IMR-90 (cell line): Measurements from ENCODE around the gene GTF2F2. TPM values are rescaled to one million over a fixed set of nuclear protein-coding genes. Genes with fewer than 3 reads are reported as not detected.

Source experiments
- ATAC-seq: fragments of 200-7000 bp; cut with Tn5 transposase; 2 replicates; pipeline ENCODE4 v1.9.1; 2020; ENCODE audit warnings: low read depth, mild to moderate bottlenecking, moderate library complexity
- BruUV-seq: library from RNA; stranded (reverse); fragments of 400-500 nt; replicated peaks from 2 replicates; lab custom pipeline; 2021; lab: Mats Ljungman, UMichigan
- CTCF ChIA-PET: fragments of 300-600 bp; formaldehyde crosslinking; extraction: SDS; loops from one replicate; lab custom pipeline; 2021; ENCODE audit warnings: antibody characterized with exemption; lab: Yijun Ruan, JAX
- POLR2A ChIA-PET: fragments of 300-600 bp; sonication (Branson Sonifier 250); formaldehyde crosslinking; loops from one replicate; lab custom pipeline; 2022; ENCODE audit warnings: antibody characterized with exemption; ENCODE audit not compliant: unreplicated experiment; lab: Charles Lee
- DNase-seq: peaks from one replicate; pipeline ENCODE4 v3.0.0; 2013
- H2AFZ ChIP-seq: replicated peaks from 2 replicates; pipeline ENCODE3; 2013; ENCODE audit warnings: low read length, mild to moderate bottlenecking; ENCODE audit not compliant: poor library complexity
- H2AK5ac ChIP-seq: 2 replicates; pipeline ENCODE4 v1.6.1; 2013; ENCODE audit warnings: low read depth, low read length, inconsistent platforms
- H2AK9ac ChIP-seq: replicated peaks from 2 replicates; pipeline ENCODE3; 2013; ENCODE audit warnings: mild to moderate bottlenecking, low read depth, low read length, moderate library complexity; ENCODE audit not compliant: poor library complexity
- H2BK120ac ChIP-seq: 2 replicates; pipeline ENCODE4 v1.6.1; 2013; ENCODE audit warnings: low read depth, low read length, inconsistent platforms
- H2BK15ac ChIP-seq: 3 replicates; pipeline ENCODE4 v1.6.1; 2013; ENCODE audit warnings: low read depth, low read length, inconsistent platforms
- H2BK20ac ChIP-seq: 2 replicates; pipeline ENCODE4 v1.6.1; 2013; ENCODE audit warnings: low read depth, mild to moderate bottlenecking, inconsistent platforms, low read length, moderate library complexity
- H2BK5ac ChIP-seq: 2 replicates; pipeline ENCODE4 v1.6.1; 2013; ENCODE audit warnings: mild to moderate bottlenecking, low read depth, low read length, inconsistent platforms; ENCODE audit not compliant: poor library complexity, severe bottlenecking
- H3K14ac ChIP-seq: replicated peaks from 2 replicates; pipeline ENCODE4 v1.6.1; 2013; ENCODE audit warnings: low read depth, low read length, inconsistent platforms
- H3K18ac ChIP-seq: 2 replicates; pipeline ENCODE4 v1.6.1; 2013; ENCODE audit warnings: low read depth, low read length, control low read depth
- H3K23ac ChIP-seq: 2 replicates; pipeline ENCODE4 v1.6.1; 2013; ENCODE audit warnings: low read depth, low read length, inconsistent platforms
- H3K27ac ChIP-seq: 2 replicates; pipeline ENCODE4 v1.5.1; 2013; ENCODE audit warnings: mild to moderate bottlenecking, control low read depth, low read length; ENCODE audit not compliant: insufficient read depth
- H3K27me3 ChIP-seq: 2 replicates; pipeline ENCODE4 v1.6.1; 2013; ENCODE audit warnings: low read length; ENCODE audit not compliant: control insufficient read depth, insufficient read depth
- H3K36me3 ChIP-seq: 2 replicates; pipeline ENCODE4 v1.6.1; 2013; ENCODE audit warnings: low read length, mixed read lengths; ENCODE audit not compliant: control insufficient read depth, insufficient read depth
- H3K4ac ChIP-seq: 2 replicates; pipeline ENCODE4 v1.6.1; 2013; ENCODE audit warnings: low read depth, low read length, inconsistent platforms
- H3K4me1 ChIP-seq: 2 replicates; pipeline ENCODE4 v1.6.1; 2013; ENCODE audit warnings: low read length, mixed read lengths; ENCODE audit not compliant: control insufficient read depth, insufficient read depth
- H3K4me2 ChIP-seq: 2 replicates; pipeline ENCODE4 v1.6.1; 2013; ENCODE audit warnings: low read depth, mild to moderate bottlenecking, control low read depth, low read length, moderate library complexity
- H3K4me3 ChIP-seq: 2 replicates; pipeline ENCODE4 v1.5.1; 2013; ENCODE audit warnings: low read depth, mild to moderate bottlenecking, control low read depth, low read length, moderate library complexity; ENCODE audit not compliant: insufficient read depth
- H3K56ac ChIP-seq: 2 replicates; pipeline ENCODE4 v1.6.1; 2013; ENCODE audit warnings: low read length, inconsistent platforms; ENCODE audit not compliant: insufficient read depth; ENCODE audit errors: extremely low read depth
- H3K79me1 ChIP-seq, 2 experiments: 2 replicates each; pipeline ENCODE4 v1.6.1; 2013; ENCODE audit warnings: low read length in 2 of 2, inconsistent platforms in 1 of 2, low read depth in 1 of 2
- H3K9ac ChIP-seq: 2 replicates; pipeline ENCODE4 v1.6.1; 2013; ENCODE audit warnings: low read depth, low read length, control low read depth
- H3K9me1 ChIP-seq: 2 replicates; pipeline ENCODE4 v1.6.1; 2013; ENCODE audit warnings: low read length, inconsistent platforms; ENCODE audit not compliant: insufficient read depth
- H3K9me3 ChIP-seq: 2 replicates; pipeline ENCODE4 v1.6.1; 2013; ENCODE audit warnings: low read length; ENCODE audit not compliant: control insufficient read depth, insufficient read depth
- H4K20me1 ChIP-seq: 2 replicates; pipeline ENCODE4 v1.6.1; 2013; ENCODE audit warnings: low read length, inconsistent platforms; ENCODE audit not compliant: insufficient read depth
- H4K5ac ChIP-seq: 2 replicates; pipeline ENCODE4 v1.6.1; 2013; ENCODE audit warnings: mild to moderate bottlenecking, low read depth, low read length, control low read depth
- H4K8ac ChIP-seq, 2 experiments: 2 replicates each; pipeline ENCODE4 v1.6.1; 2013; ENCODE audit warnings: low read depth in 2 of 2, low read length in 2 of 2, control low read depth in 1 of 2, inconsistent platforms in 1 of 2
- H4K91ac ChIP-seq: 2 replicates; pipeline ENCODE4 v1.6.1; 2013; ENCODE audit warnings: low read depth, low read length, inconsistent platforms; ENCODE audit not compliant: insufficient read depth
- BHLHE40 ChIP-seq: fragments of 150-350 bp; IDR thresholded peaks from 2 replicates; pipeline ENCODE4 v1.6.1; 2016; ENCODE audit warnings: mild to moderate bottlenecking, low read depth, low read length
- CTCF ChIP-seq: conservative IDR thresholded peaks from 2 replicates; pipeline ENCODE4 v1.5.1; 2012; ENCODE audit warnings: mild to moderate bottlenecking, low read depth, low read length, improper control_type of control experiment
- MAZ ChIP-seq: IDR thresholded peaks from 2 replicates; pipeline ENCODE4 v1.6.1; 2012; ENCODE audit warnings: low read depth, mild to moderate bottlenecking, low read length, improper control_type of control experiment, moderate library complexity, borderline replicate concordance
- RFX5 ChIP-seq: IDR thresholded peaks from 2 replicates; pipeline ENCODE4 v1.8.0; 2012; ENCODE audit warnings: low read depth, mild to moderate bottlenecking, low read length, moderate library complexity
- USF2 ChIP-seq: fragments of 150-350 bp; IDR thresholded peaks from 2 replicates; pipeline ENCODE4 v1.6.1; 2017; ENCODE audit warnings: mild to moderate bottlenecking, antibody characterized with exemption, low read length, low read depth
- WGBS, 2 experiments: methylation state at CpG; one replicate each; pipeline versions ENCODE4 v1.1.5 to v1.1.7; 2013; ENCODE audit warnings: missing lambda C conversion rate in 2 of 2; ENCODE audit not compliant: insufficient read length in 1 of 2; ENCODE audit errors: extremely low coverage in 2 of 2; 5-methylcytosine and 5-hydroxymethylcytosine counted together
- dilution Hi-C: fragments of 300-500 bp; cut with HindIII; formaldehyde crosslinking; loops from one replicate; pipeline ENCODE4 v1.14.3; 2018; ENCODE audit warnings: low sequenced_read_pairs; ENCODE audit not compliant: unreplicated experiment
- in situ Hi-C: fragments of 300-500 bp; cut with MboI; formaldehyde crosslinking; loops from 3 replicates; pipeline ENCODE4 v1.14.3; 2019; ENCODE audit warnings: low sequenced_read_pairs, inconsistent platforms, mixed read lengths
- intact Hi-C: fragments of 100-400 bp; cut with micrococcal nuclease; formaldehyde crosslinking; loops from 2 replicates; pipeline ENCODE4 v1.10.0; 2022
- polyA plus RNA-seq, 3 experiments: library from polyadenylated mRNA; depleted of rRNA; stranded (reverse); fragments of >200 nt; gene quantifications; 2 replicates each; pipeline ENCODE4 v1.2.3, GENCODE V29; 2012; ENCODE audit warnings: low replicate concordance in 1 of 3
- total RNA-seq: library from RNA; depleted of rRNA; stranded (reverse); fragments of >200 nt; gene quantifications from 2 replicates; pipeline ENCODE4 v1.2.3, GENCODE V29; 2012

The GTF2F2 gene
- total and polyA plus RNA-seq, 2 of the 4 experiments (the other 2 are of a cell fraction): 16.5 to 21.0 TPM

- dilution Hi-C loops: no loop called here
Measured at GRCh38 chr13:45122941-45123340, 2.6 kb downstream of the GTF2F2 start.

More at GRCh38 chr13:45122941-45123340, 2.6 kb downstream of the GTF2F2 start:
- intact Hi-C loops (loop anchor here (5.0 to 10.0 kb wide), 2 partner anchors 74 to 148 kb away; no protein-coding TSS in a partner anchor), in situ Hi-C loops (no loop called here)
- Histone ChIP-seq H3K14ac (no peak overlapping the region), H3K27me3 (no peaks in the 10 kb centered on the region), H3K4me2 (no peak overlapping the region), H3K18ac (no peak overlapping the region), H3K4me1 (peaks cover 5% of the 10 kb centered on the region), H3K9me1 (peaks cover 13% of the 10 kb centered on the region), H3K4me3 (no peak overlapping the region), H3K27ac (no peak overlapping the region), H4K8ac (no peak overlapping the region), H2BK120ac (no peak overlapping the region), H4K20me1 (peaks cover 13% of the 10 kb centered on the region; the same call in 1 of the 2 replicates), H4K91ac (no peak overlapping the region), H2BK15ac (no peak overlapping the region), H2BK20ac (no peak overlapping the region), H3K9ac (no peak overlapping the region), H2AFZ (no peak overlapping the region), H3K36me3 (peaks cover 3% of the 10 kb centered on the region; the same call in 1 of the 2 replicates), H3K4ac (no peak overlapping the region), H2AK9ac (no peak overlapping the region), H3K9me3 (no peaks in the 10 kb centered on the region), H3K56ac (no peak overlapping the region), H2BK5ac (no peak overlapping the region), H4K5ac (no peak overlapping the region), H3K23ac (no peak overlapping the region), H2AK5ac (no peak overlapping the region), H3K79me1 (peaks cover 4 to 65% of the 10 kb centered on the region in 2 experiments; a peak in 3 of 4 replicates)
- no peak for DNase-seq
- TF ChIP-seq BHLHE40 (no peak), CTCF (no peak), MAZ (no peak), RFX5 (no peak), USF2 (no peak)
- ATAC-seq: no peak
- POLR2A ChIA-PET: no interaction called here
- BruUV-seq: no TSS peak
- WGBS, 2 experiments: no CpG with 5 or more reads among the region's 6 CpGs
- CTCF ChIA-PET: interaction anchor here (0.5 kb wide), 1 partner anchor 9 kb away, joined by 3 read pairs; no protein-coding TSS in a partner anchor
